ENCODE results near the gene KSR1. TPM values are rescaled to one million over a fixed set of nuclear protein-coding genes. Genes with fewer than 3 reads are reported as not detected.

The KSR1 gene
- total and polyA plus RNA-seq, 9 donors, result 43.3 to 112 (median 71.6) TPM

DNA sequence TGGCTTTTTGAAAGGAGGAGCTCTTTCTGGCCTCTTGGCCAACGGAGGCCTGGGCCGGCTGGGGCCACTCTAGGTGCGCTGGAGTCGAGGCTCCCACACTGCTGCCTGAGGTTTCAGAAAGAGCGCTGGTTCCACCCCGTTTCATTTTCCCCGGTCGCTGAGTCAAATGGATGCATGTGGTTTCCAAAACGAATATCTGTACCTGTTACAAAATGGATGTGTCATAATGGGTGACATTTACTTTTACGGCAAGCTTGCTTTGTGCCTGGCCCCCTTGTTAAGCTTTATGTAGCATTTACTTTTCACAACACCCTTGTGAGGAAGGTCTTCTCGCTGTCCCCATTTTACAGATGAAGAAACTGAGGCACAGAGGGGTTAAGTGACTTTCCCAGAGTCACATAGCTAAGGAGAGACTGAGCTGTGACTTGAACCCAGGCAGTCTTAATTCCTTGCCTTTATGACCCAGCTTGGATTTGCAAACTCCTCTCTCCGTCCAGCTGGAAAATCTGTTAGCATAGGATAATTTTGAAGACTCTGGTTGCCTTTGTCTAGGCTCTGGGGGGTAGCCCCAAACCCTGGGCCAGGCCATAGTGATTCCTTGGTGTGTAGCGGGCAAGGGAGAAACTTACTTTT lies 10.6 kb downstream of the KSR1 start:
- Histone ChIP-seq H3K4me3 (ENCODE audit: low read length) (no peak overlapping the region), H3K36me3 (ENCODE audit: control insufficient read depth, insufficient read depth, low read length) (no peaks in the 10 kb centered on the region), H3K4me1 (ENCODE audit: control insufficient read depth, insufficient read depth, low read length) (peaks cover 12% of the 10 kb centered on the region), H3K27me3 (ENCODE audit: control insufficient read depth, insufficient read depth, low read length) (no peaks in the 10 kb centered on the region), H3K9me3 (replicated peaks; ENCODE audit: control insufficient read depth, low read depth, low read length) (no peaks in the 10 kb centered on the region), H3K27ac (ENCODE audit: low read length) (peak overlapping the region; percentile 35)
- 72% methylated on average over 5 of the region's 13 CpGs for WGBS (ENCODE audit: insufficient coverage)
- DNase-seq, result no peak

DNA sequence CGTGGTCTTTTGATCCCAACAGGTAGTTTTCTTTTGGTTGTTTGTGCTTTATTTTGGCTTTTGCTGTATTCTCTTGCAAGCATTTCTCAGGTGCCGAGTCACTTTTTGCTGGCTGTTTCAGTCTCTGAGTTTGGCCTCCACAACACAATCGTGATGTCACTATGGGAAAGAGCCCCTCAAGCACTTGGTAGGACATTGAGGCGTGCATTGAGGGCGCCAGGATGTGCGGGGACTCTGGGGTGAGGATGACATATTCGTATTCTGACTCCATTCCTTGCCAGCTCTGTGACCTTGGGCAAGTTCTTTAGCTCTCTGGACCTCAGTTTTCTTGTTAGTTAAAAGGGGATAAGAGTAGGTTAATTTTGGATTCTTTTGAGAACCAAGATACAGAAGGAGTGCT lies 13.0 kb downstream of the KSR1 start:
- Histone ChIP-seq H3K4me3 (ENCODE audit: low read length) (no peak overlapping the region), H3K27me3 (ENCODE audit: control insufficient read depth, insufficient read depth, low read length) (no peaks in the 10 kb centered on the region), H3K27ac (ENCODE audit: low read length) (no peak overlapping the region), H3K4me1 (ENCODE audit: control insufficient read depth, insufficient read depth, low read length) (peaks cover 22% of the 10 kb centered on the region), H3K9me3 (replicated peaks; ENCODE audit: control insufficient read depth, low read depth, low read length) (no peaks in the 10 kb centered on the region), H3K36me3 (ENCODE audit: control insufficient read depth, insufficient read depth, low read length) (no peaks in the 10 kb centered on the region)
- WGBS (ENCODE audit: insufficient coverage), result 93% methylated on average over 5 of the region's 7 CpGs
- no peak for DNase-seq

DNA sequence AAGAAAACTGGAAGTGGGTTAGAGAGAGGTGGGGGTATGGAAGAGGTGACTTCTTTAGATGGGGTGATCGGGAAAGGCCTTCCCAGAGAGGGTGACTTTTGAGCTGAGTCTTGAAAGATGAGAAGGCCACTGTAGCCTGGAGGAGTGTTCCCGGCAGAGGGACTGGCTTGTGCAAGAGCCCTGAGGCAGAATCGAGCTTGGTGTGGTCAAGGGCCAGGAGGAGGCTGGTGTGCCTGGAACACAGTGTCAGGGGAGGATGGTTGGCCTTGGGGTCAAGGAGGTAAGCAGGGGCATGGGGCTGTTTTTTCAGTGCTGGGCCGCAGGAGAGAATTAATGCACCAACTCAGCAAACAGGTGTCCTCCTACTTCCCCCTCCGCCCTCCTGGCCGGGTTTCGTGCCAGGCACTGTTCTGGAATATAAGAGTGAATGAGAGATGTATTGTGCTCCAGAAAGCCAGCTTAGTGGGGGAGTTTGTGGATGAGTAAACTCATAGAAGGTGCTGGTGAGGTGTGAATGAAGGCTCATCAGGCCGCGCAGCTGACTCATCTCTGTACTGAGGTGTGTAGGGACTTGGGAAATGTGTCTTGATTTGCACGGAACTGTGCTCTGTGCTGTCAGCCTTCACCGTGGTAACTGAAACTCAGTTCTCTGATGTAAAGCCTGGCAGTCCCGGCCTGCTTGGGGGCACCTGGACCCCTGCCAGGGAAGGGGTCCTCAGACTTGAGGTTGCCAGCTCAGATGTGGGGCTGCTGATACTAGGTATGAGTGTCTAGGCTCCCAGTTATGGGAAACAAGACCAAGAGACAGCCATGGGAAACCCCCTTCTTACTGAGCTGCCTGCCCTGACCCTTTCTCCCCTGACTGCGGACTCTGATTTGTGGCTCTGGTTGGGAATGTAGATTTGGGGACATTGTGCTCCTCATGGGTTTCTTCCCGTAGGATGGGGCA lies 15.3 kb downstream of the KSR1 start:
- H3K36me3 ChIP-seq (ENCODE audit: control insufficient read depth, insufficient read depth, low read length), result no peaks in the 10 kb centered on the region
- H3K4me3 ChIP-seq (ENCODE audit: low read length), result no peak overlapping the region
- no peaks in the 10 kb centered on the region for H3K9me3 ChIP-seq (replicated peaks; ENCODE audit: control insufficient read depth, low read depth, low read length)
- H3K4me1 ChIP-seq (ENCODE audit: control insufficient read depth, insufficient read depth, low read length), result peaks cover 18% of the 10 kb centered on the region
- H3K27me3 ChIP-seq (ENCODE audit: control insufficient read depth, insufficient read depth, low read length), result no peaks in the 10 kb centered on the region
- WGBS (ENCODE audit: insufficient coverage), result 71% methylated on average over 9 of the region's 14 CpGs
- no peak for DNase-seq
- H3K27ac ChIP-seq (ENCODE audit: low read length), result no peak overlapping the region

DNA sequence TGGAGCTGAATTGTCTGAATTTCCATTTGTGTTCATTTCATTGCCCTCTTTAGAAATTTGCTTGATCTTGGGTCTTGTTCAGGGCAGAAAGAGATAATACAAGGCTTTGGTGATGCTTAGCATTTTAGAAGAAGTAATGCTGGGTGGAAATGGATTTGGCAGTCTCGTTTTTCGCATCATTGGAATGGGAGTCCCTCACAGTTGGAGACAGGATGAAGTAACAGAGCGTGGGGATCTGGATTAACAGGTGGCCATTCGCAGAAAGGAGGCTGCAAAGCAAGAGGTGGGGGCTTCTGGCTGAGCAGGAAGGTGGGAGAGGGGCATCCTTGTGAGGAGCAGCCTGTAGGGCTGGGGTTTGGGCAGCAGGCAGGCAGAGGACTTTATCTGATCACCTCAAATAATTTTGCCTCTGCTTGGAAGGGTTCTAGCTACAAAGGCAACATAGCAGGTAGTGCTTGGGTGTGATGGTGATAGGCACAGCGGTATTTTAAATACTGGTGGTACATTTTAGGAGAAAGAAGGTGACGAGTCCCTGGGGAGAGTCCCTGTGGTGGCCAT lies 17.0 kb downstream of the KSR1 start:
- no peak overlapping the region for H3K27ac ChIP-seq (ENCODE audit: low read length)

DNA sequence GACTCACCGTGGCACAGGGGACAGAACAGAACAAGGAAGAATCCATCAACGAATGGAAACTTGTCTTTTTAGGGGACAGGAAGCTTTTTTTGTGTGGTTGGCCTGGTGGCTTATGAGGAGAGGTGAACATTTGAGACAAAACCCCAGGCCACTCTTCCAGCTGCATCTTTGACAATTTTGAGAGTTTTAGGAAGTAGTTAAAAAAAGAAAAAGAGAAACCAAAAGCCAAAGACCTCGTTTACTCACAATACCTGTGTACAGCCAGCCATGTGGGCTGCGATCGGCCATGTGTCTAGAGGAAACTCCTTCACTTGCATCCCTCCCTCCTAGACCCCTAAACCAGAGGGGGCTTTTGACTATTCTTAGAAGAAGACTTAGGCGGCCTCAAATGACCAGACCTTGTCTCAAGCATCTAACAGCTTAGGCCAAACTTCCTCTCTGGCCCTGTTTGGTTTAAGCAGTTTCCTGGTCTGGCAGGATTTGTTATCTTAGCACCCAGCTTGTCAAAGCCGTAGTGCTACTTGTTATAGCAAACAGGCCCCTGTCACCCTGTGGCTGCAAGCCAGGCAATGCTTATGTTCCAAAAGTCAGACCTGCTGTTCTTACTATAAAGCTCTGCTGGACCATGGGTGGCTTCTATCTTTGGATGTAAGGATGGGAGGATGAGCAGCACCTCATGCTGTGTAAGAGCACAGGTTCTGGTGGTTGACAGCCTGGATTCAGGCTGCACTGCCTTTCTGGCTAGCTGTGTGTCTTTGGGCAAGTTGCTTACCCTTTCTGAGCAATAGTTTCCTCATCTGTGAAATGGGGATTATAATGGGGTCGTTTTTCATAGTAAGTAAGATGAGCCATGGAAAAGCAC lies 17.7 kb downstream of the KSR1 start:
- Histone ChIP-seq H3K27ac (ENCODE audit: low read length) (peak overlapping the region; percentile 20), H3K36me3 (ENCODE audit: control insufficient read depth, insufficient read depth, low read length) (no peaks in the 10 kb centered on the region), H3K27me3 (ENCODE audit: control insufficient read depth, insufficient read depth, low read length) (no peaks in the 10 kb centered on the region), H3K4me1 (ENCODE audit: control insufficient read depth, insufficient read depth, low read length) (peaks cover 12% of the 10 kb centered on the region), H3K9me3 (replicated peaks; ENCODE audit: control insufficient read depth, low read depth, low read length) (no peaks in the 10 kb centered on the region), H3K4me3 (ENCODE audit: low read length) (no peak overlapping the region)
- DNase-seq, result no peak
- WGBS (ENCODE audit: insufficient coverage), result 44% methylated on average over 5 of the region's 8 CpGs

More for the DNA sequence above, 17.0 kb downstream of the KSR1 start:
- no peaks in the 10 kb centered on the region for H3K36me3 ChIP-seq (ENCODE audit: control insufficient read depth, insufficient read depth, low read length)
- H3K4me1 ChIP-seq (ENCODE audit: control insufficient read depth, insufficient read depth, low read length), result peaks cover 12% of the 10 kb centered on the region
- no peaks in the 10 kb centered on the region for H3K27me3 ChIP-seq (ENCODE audit: control insufficient read depth, insufficient read depth, low read length)
- H3K9me3 ChIP-seq (replicated peaks; ENCODE audit: control insufficient read depth, low read depth, low read length), result no peaks in the 10 kb centered on the region
- no peak overlapping the region for H3K4me3 ChIP-seq (ENCODE audit: low read length)
- 78% methylated on average over 6 of the region's 6 CpGs for whole genome bisulfite sequencing (ENCODE audit: insufficient coverage)
- no peak for DNase-seq

DNA sequence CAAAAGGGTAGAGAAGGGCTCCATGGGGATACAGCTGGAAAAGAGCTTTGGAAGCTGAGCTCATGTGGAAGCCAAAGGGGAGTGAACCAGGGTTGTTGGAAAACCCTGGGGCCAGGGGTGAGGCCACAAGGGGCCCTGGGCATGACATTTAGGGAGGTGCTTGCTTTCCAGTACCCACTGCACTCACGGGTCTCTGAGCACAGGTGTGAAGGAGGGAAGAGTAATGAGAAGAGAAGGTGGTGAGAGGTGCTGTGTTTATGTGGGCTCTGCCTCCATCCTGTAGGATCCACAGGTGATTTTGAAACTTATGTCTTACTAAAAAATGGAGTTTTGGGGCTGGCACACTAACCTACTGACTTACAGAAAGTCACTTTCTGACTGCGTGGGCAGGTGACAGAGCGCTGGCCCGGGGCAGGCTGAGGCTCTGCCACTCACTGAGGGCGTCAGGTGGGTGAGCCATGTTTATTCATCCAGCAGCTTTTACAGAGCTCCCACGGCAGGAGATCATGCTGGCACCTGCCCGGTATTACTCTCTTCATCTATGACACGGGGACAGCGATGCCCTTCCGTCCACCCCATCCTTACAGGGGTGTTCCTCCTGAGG lies 18.9 kb downstream of the KSR1 start:
- no peak for DNase-seq
- 88% methylated on average over 5 of the region's 10 CpGs for WGBS (ENCODE audit: insufficient coverage)
- Histone ChIP-seq H3K4me1 (ENCODE audit: control insufficient read depth, insufficient read depth, low read length) (peaks cover 12% of the 10 kb centered on the region), H3K36me3 (ENCODE audit: control insufficient read depth, insufficient read depth, low read length) (no peaks in the 10 kb centered on the region), H3K9me3 (replicated peaks; ENCODE audit: control insufficient read depth, low read depth, low read length) (no peaks in the 10 kb centered on the region), H3K4me3 (ENCODE audit: low read length) (no peak overlapping the region), H3K27ac (ENCODE audit: low read length) (no peak overlapping the region), H3K27me3 (ENCODE audit: control insufficient read depth, insufficient read depth, low read length) (no peaks in the 10 kb centered on the region)

DNA sequence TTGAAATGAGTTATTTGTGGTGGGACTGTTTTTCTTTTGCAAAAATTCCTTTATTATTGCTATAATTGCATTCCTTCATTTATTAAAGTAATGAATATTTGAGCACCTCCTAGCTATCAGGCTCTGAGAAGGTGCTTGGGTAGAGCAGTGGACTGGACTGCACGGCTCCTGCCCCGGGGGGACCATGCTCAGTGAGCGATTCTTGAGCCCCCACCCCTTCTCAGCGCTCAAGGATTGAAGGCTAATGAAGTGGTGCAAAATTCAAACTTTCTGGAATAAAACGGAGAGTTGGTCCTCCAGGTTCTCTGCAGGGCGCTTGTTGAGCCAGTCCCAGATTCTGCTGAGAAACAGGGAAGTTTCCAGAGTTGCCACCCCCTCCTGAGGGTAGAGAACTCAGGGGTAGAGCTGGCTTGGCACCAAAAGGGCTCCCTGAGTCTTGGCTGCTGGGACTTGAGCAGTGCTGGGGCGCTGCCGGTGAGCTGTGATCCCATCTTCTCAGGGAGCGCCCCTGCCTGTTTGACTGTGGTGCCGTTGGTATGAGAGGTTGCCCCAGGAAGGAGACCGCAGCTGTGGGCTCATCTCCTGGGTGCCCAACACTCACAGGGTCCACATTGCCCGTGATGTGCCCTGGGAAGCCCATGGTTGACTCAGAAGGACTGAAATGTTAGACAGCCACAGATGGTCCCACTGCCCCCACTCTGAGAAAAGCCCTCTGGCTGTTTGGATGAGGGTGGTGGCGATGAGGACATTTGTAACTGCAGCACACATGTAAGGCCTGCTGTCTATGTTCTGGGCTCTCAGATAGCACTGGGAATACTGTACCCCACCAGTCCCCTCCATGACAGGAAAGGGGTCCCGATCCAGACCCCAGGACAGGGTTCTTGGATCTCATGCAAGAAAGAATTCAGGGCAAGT lies 20.0 kb downstream of the KSR1 start:
- H3K9me3 ChIP-seq (replicated peaks; ENCODE audit: control insufficient read depth, low read depth, low read length), result no peaks in the 10 kb centered on the region
- 89% methylated on average over 8 of the region's 14 CpGs for WGBS (ENCODE audit: insufficient coverage)
- H3K4me1 ChIP-seq (ENCODE audit: control insufficient read depth, insufficient read depth, low read length), result peaks cover 12% of the 10 kb centered on the region
- H3K4me3 ChIP-seq (ENCODE audit: low read length), result no peak overlapping the region
- H3K27ac ChIP-seq (ENCODE audit: low read length), result no peak overlapping the region
- DNase-seq, result no peak
- H3K36me3 ChIP-seq (ENCODE audit: control insufficient read depth, insufficient read depth, low read length), result no peaks in the 10 kb centered on the region
- no peaks in the 10 kb centered on the region for H3K27me3 ChIP-seq (ENCODE audit: control insufficient read depth, insufficient read depth, low read length)

DNA sequence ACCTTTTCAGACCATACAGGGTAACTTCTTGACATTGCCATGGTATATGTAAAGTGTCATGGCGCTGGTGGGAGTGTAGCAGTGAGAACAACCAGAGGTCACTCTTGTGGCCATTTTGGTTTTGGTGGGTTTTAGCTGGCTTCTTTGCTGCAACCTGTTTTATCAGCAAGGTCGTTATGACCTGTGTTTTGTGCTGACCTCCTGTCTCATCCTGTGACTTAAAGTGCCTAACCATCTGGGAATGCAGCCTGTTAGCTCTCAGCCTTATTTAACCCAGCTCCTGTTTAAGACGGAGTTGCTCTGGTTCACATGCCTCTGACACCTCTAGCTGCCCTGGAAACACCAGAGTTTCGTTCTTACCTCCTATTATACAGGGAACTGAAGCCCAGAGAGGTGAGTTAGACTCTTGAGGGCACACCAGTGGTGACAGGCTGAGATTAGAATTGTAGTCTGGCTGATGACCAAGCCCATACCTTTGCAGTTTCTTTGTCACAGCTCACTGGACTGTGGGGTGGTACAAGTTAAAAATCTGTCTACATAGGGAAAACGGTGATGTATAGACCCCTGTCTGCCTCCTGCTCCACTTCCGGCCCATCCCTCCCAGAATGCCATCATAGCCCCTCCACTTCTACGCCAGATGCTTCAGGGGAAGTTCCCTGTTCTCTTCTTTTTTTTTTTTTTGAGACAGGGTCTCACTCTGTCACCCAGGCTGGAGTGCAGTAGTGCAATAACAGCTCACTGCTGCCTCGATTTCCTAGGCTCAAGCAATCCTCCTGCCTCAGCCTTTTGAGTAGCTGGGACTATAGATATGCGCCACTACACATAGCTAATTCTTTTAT lies 21.0 kb downstream of the KSR1 start:
- no peaks in the 10 kb centered on the region for H3K27me3 ChIP-seq (ENCODE audit: control insufficient read depth, insufficient read depth, low read length)
- WGBS (ENCODE audit: insufficient coverage), result 50% methylated on average over 2 of the region's 9 CpGs
- H3K4me1 ChIP-seq (ENCODE audit: control insufficient read depth, insufficient read depth, low read length), result peaks cover 6% of the 10 kb centered on the region
- H3K36me3 ChIP-seq (ENCODE audit: control insufficient read depth, insufficient read depth, low read length), result no peaks in the 10 kb centered on the region
- H3K4me3 ChIP-seq (ENCODE audit: low read length), result no peak overlapping the region
- DNase-seq, result no peak
- H3K27ac ChIP-seq (ENCODE audit: low read length), result no peak overlapping the region
- H3K9me3 ChIP-seq (replicated peaks; ENCODE audit: control insufficient read depth, low read depth, low read length), result no peaks in the 10 kb centered on the region
